HepG2 (cell line): ENCODE measurements around the gene CAMK1. TPM values are rescaled to one million over a fixed set of nuclear protein-coding genes. Genes with fewer than 3 reads are reported as not detected.

Experiments
- CCAR2 ChIP-seq: fragments of 200-400 bp; formaldehyde crosslinking; optimal IDR thresholded peaks from 2 replicates; pipeline ENCODE3; 2018; ENCODE audit warnings: low read depth, mild to moderate bottlenecking, low read length, moderate library complexity
- DMTF1 ChIP-seq: sonication (generic); formaldehyde crosslinking; IDR thresholded peaks from 2 replicates; pipeline ENCODE4 v1.4.0; 2020; ENCODE audit warnings: mild to moderate bottlenecking, missing genetic modification reagents
- GATAD1 ChIP-seq: IDR thresholded peaks from 2 replicates; pipeline ENCODE4 v1.6.1; 2016; ENCODE audit warnings: missing genetic modification reagents, missing compliant biosample characterization
- MTF2 ChIP-seq: sonication (generic); formaldehyde crosslinking; IDR thresholded peaks from 2 replicates; pipeline ENCODE4 v1.5.0; 2020; ENCODE audit warnings: missing genetic modification reagents, borderline replicate concordance
- MYNN ChIP-seq: sonication (generic); formaldehyde crosslinking; IDR thresholded peaks from 2 replicates; pipeline ENCODE4 v1.4.0; 2020; ENCODE audit warnings: mild to moderate bottlenecking, low read depth, missing genetic modification reagents
- NFIB ChIP-seq: sonication (generic); formaldehyde crosslinking; IDR thresholded peaks from 2 replicates; pipeline ENCODE4 v1.9.0; 2021; ENCODE audit warnings: missing genetic modification reagents, mild to moderate bottlenecking, borderline replicate concordance
- NPAS2 ChIP-seq: sonication (generic); formaldehyde crosslinking; IDR thresholded peaks from 2 replicates; pipeline ENCODE4 v1.8.0; 2022; ENCODE audit warnings: mild to moderate bottlenecking, missing genetic modification reagents, borderline replicate concordance
- NR2F6 ChIP-seq, 2 experiments: IDR thresholded peaks; 2 replicates each; pipeline ENCODE4 v1.6.1; 2016; ENCODE audit warnings: antibody characterized with exemption in 1 of 2, mild to moderate bottlenecking in 1 of 2
- REST ChIP-seq, 2 experiments: IDR thresholded peaks; 2 replicates each; pipeline ENCODE4 v1.6.1; 2011 to 2012; ENCODE audit warnings: low read length in 2 of 2, borderline replicate concordance in 1 of 2, low read depth in 1 of 2, mild to moderate bottlenecking in 1 of 2, moderate library complexity in 1 of 2
- RNF2 ChIP-seq: fragments of 450-650 bp; conservative IDR thresholded peaks from 2 replicates; pipeline ENCODE4 v1.6.1; 2016; ENCODE audit warnings: low read depth
- SALL1 ChIP-seq: sonication (generic); formaldehyde crosslinking; IDR thresholded peaks from 2 replicates; pipeline ENCODE4 v1.8.0; 2022; ENCODE audit warnings: mild to moderate bottlenecking, missing genetic modification reagents
- TOPORS ChIP-seq: sonication (generic); formaldehyde crosslinking; IDR thresholded peaks from 2 replicates; pipeline ENCODE4 v1.8.0; 2023; ENCODE audit warnings: mild to moderate bottlenecking, missing genetic modification reagents
- ZBTB7A ChIP-seq: sonication (generic); formaldehyde crosslinking; IDR thresholded peaks from 2 replicates; pipeline ENCODE4 v1.8.0; 2022; ENCODE audit warnings: mild to moderate bottlenecking, missing genetic modification reagents
- ZNF256 ChIP-seq: sonication (generic); formaldehyde crosslinking; conservative IDR thresholded peaks from 2 replicates; pipeline ENCODE4 v1.4.0; 2020; ENCODE audit warnings: missing genetic modification reagents
- ZNF44 ChIP-seq: sonication (generic); formaldehyde crosslinking; IDR thresholded peaks from 2 replicates; pipeline ENCODE4 v1.5.1; 2020; ENCODE audit warnings: mild to moderate bottlenecking, missing genetic modification reagents
- ZNF572 ChIP-seq: sonication (generic); formaldehyde crosslinking; IDR thresholded peaks from 2 replicates; pipeline ENCODE4 v1.5.1; 2020; ENCODE audit warnings: mild to moderate bottlenecking, missing genetic modification reagents
- ZNF687 ChIP-seq: sonication (generic); formaldehyde crosslinking; IDR thresholded peaks from 2 replicates; pipeline ENCODE4 v1.5.1; 2020; ENCODE audit warnings: mild to moderate bottlenecking, missing genetic modification reagents, moderate library complexity
- polyA plus RNA-seq, 8 experiments: library from polyadenylated mRNA; depleted of rRNA in 3 of 8; stranded (reverse) in 7 of 8; unstranded in 1 of 8; fragments of >200 nt; fragmentation: Illumina TruSeq in 4 of 8; extraction: Trizol in 4 of 8; gene quantifications; 2 replicates each; pipeline versions ENCODE4 v1.2.1 to v1.2.3, GENCODE V29; 2011 to 2016; ENCODE audit warnings: low read depth in 4 of 8, missing spikeins in 1 of 8, mixed read lengths in 1 of 8; ENCODE audit not compliant: insufficient read depth in 1 of 8
- total RNA-seq, 5 experiments: library from RNA; depleted of rRNA; stranded (reverse); fragments of >200 nt; fragmentation: Illumina TruSeq; extraction: Trizol; gene quantifications; 2 replicates each; pipeline ENCODE4 v1.2.3, GENCODE V29; 2016; ENCODE audit warnings: low read depth in 1 of 5
- TF ChIP-seq, protein P1 (sequence below): sonication (generic); formaldehyde crosslinking; IDR thresholded peaks from 2 replicates; pipeline ENCODE4 v1.4.0; 2020; ENCODE audit warnings: missing genetic modification reagents

Gene CAMK1
- total and polyA plus RNA-seq, 2 of the 13 experiments (the other 11 are each of a cell fraction or from before 2014, with no cell fraction given), result 26.4 to 53.3 TPM

DNA sequence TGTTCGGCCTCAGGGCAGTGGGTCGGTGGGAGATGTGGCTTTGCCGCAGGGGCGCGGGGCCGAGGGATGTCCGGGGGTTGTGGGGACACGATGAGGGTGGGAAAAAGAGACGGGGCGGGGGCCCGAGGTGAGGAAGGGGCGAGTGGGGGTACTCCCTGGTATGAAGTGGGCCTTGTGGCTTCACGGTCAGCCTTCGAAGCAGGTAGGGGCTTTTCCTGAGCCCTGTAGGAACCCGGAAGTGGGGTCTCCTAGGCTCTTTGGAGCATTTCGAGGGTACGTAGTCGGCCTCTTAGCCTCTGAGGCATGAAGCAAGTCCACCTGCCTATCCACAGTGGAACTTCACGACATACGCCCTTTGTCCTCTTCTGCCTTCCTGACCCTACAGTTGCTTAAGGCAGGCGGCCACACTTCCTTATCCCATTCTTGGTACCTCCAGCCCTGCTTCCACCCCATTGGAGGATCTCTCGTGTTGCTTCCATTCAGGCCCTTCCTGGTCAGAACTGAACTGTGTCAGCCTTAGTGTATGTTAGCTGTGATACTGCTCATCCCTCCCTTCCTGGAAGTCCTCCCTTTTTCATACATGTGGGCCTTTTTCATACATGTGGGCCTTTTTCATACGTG, 23.5 kb upstream of the CAMK1 start (continued):
- TF ChIP-seq DMTF1 (no peak), RNF2 (no peak), ZBTB7A (CRISPR knock-in tag) (0 out of 2 replicates have a peak, but pooled peaks have one; percentile 7), REST (IDR thresholded peaks at IDR 0.05; ENCODE audit: borderline replicate concordance in 1 of 2, low read depth in 1 of 2, low read length in 2 of 2) (no peak; a peak in 1 of 4 replicates), CCAR2 (no peak), NPAS2 (CRISPR knock-in tag) (no peak), SALL1 (CRISPR knock-in tag) (peak; percentile 39; the same call in 1 of the 2 replicates), ZNF687 (CRISPR knock-in tag) (peak; percentile 9; the same call in 1 of the 2 replicates), ZNF572 (CRISPR knock-in tag) (no peak), GATAD1 (no peak), TOPORS (CRISPR knock-in tag) (0 out of 2 replicates have a peak, but pooled peaks have one; percentile 60), NR2F6 (IDR thresholded peaks at IDR 0.05) (no peak), NR2F6 (CRISPR knock-in tag; IDR thresholded peaks at IDR 0.05) (no peak), NFIB (CRISPR knock-in tag) (no peak), ZNF44 (CRISPR knock-in tag) (no peak), ZNF256 (CRISPR knock-in tag) (no peak), MTF2 (no peak), MYNN (CRISPR knock-in tag) (no peak)
- TF ChIP-seq, protein P1, sequence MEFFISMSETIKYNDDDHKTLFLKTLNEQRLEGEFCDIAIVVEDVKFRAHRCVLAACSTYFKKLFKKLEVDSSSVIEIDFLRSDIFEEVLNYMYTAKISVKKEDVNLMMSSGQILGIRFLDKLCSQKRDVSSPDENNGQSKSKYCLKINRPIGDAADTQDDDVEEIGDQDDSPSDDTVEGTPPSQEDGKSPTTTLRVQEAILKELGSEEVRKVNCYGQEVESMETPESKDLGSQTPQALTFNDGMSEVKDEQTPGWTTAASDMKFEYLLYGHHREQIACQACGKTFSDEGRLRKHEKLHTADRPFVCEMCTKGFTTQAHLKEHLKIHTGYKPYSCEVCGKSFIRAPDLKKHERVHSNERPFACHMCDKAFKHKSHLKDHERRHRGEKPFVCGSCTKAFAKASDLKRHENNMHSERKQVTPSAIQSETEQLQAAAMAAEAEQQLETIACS (CRISPR knock-in tag), result no peak
